HepG2 (cell line): ENCODE data around the gene KIF17. TPM values are rescaled to one million over a fixed set of nuclear protein-coding genes. Genes with fewer than 3 reads are reported as not detected.
A peak's percentile ranks its signal among the peaks of the same experiment; 100 is the strongest.

Source experiments
- ATAC-seq: fragments of 200-7000 bp; cut with Tn5 transposase; 3 replicates; pipeline ENCODE4 v1.9.1; 2020; ENCODE audit warnings: mild to moderate bottlenecking, moderate library complexity
- BruUV-seq: library from RNA; stranded (reverse); fragments of 400-500 nt; replicated peaks from 2 replicates; lab custom pipeline; 2021; lab: Mats Ljungman, UMichigan
- CTCF ChIA-PET: fragments of 300-600 bp; formaldehyde crosslinking; extraction: SDS; loops from one replicate; lab custom pipeline; 2021; ENCODE audit warnings: low total read pairs, inconsistent platforms, low intra/inter-chr PET ratio; lab: Yijun Ruan, JAX
- POLR2A ChIA-PET: fragments of 350-600 bp; sonication (Branson Sonifier 250); formaldehyde crosslinking; loops from one replicate; lab custom pipeline; 2020; ENCODE audit warnings: antibody characterized with exemption, inconsistent platforms; lab: Yijun Ruan, JAX
- DNase-seq: peaks from one replicate; pipeline ENCODE4 v3.0.0-alpha.2; 2015; ENCODE audit warnings: low spot score
- FAIRE-seq: peaks from 3 replicates; lab custom pipeline; 2011; peaks lifted over from hg19 to GRCh38; lab: Jason Lieb, UNC
- H2AFZ ChIP-seq: one replicate; pipeline ENCODE4 v1.6.1; 2011; ENCODE audit warnings: low read length, inconsistent platforms
- H3K27ac ChIP-seq: fragments of 300-600 bp; 3 replicates; pipeline ENCODE4 v1.8.0; 2011; ENCODE audit warnings: mixed run types, mild to moderate bottlenecking, mixed read lengths, low read length, inconsistent platforms; ENCODE audit not compliant: insufficient read depth; ENCODE audit errors: extremely low read length
- H3K27me3 ChIP-seq, 2 experiments: fragments of 200-600 bp in 1 of 2; 2 replicates in 1 of 2; 3 replicates in 1 of 2; pipeline versions ENCODE4 v1.6.0 to v1.8.0; 2011; ENCODE audit warnings: low read length in 2 of 2, mild to moderate bottlenecking in 2 of 2, moderate library complexity in 2 of 2, inconsistent platforms in 1 of 2; ENCODE audit not compliant: insufficient read depth in 2 of 2, control insufficient read depth in 1 of 2
- H3K36me3 ChIP-seq, 2 experiments: fragments of 200-600 bp in 1 of 2; replicated peaks in 1 of 2; 2 replicates in 1 of 2; 3 replicates in 1 of 2; pipeline versions ENCODE4 v1.5.1 to v1.8.0; 2011; ENCODE audit warnings: low read length in 2 of 2, inconsistent platforms in 1 of 2; ENCODE audit not compliant: insufficient read depth in 2 of 2, control insufficient read depth in 1 of 2
- H3K4me1 ChIP-seq: 2 replicates; pipeline ENCODE4 v1.5.1; 2012; ENCODE audit warnings: low read length, inconsistent platforms; ENCODE audit not compliant: insufficient read depth
- H3K4me2 ChIP-seq: 2 replicates; pipeline ENCODE4 v1.6.0; 2011; ENCODE audit warnings: low read depth, low read length, inconsistent platforms
- H3K4me3 ChIP-seq, 3 experiments: fragments of 200-600 bp in 1 of 3; sonication (generic), shearing (Covaris generic) in 1 of 3; replicated peaks in 1 of 3; 2 replicates each; pipeline ENCODE4 v1.5.1; 2011 to 2016; ENCODE audit warnings: low read length in 3 of 3, inconsistent platforms in 2 of 3, low read depth in 2 of 3, mild to moderate bottlenecking in 2 of 3, control low read depth in 1 of 3, mixed read lengths in 1 of 3; ENCODE audit not compliant: insufficient read depth in 1 of 3
- H3K79me2 ChIP-seq: one replicate; pipeline ENCODE4 v1.6.1; 2011; ENCODE audit warnings: low read length, inconsistent platforms; ENCODE audit not compliant: insufficient read depth
- H3K9ac ChIP-seq: 2 replicates; pipeline ENCODE4 v1.6.0; 2011; ENCODE audit warnings: mild to moderate bottlenecking, low read depth, low read length, inconsistent platforms; ENCODE audit not compliant: insufficient read depth
- H3K9me3 ChIP-seq: 2 replicates; pipeline ENCODE4 v1.5.1; 2012; ENCODE audit warnings: mild to moderate bottlenecking, low read length
- H4K20me1 ChIP-seq: 2 replicates; pipeline ENCODE4 v1.6.0; 2011; ENCODE audit warnings: inconsistent platforms, mild to moderate bottlenecking, low read length, moderate library complexity; ENCODE audit not compliant: insufficient read depth
- FOSL2 ChIP-seq: sonication (generic); formaldehyde crosslinking; IDR thresholded peaks from 2 replicates; pipeline ENCODE4 v1.4.0; 2020; ENCODE audit warnings: missing genetic modification reagents
- HNRNPK ChIP-seq: fragments of 200-400 bp; formaldehyde crosslinking; IDR thresholded peaks from 2 replicates; pipeline ENCODE4 v1.6.1; 2018; ENCODE audit warnings: low read length, low read depth, moderate library complexity, mild to moderate bottlenecking; ENCODE audit not compliant: poor library complexity, severe bottlenecking
- MNT ChIP-seq: fragments of 450-650 bp; IDR thresholded peaks from 2 replicates; pipeline ENCODE4 v1.6.1; 2016
- ZBTB33 ChIP-seq: sonication (generic); formaldehyde crosslinking; IDR thresholded peaks from 2 replicates; pipeline ENCODE4 v1.4.0; 2020; ENCODE audit warnings: missing genetic modification reagents
- WGBS: methylation state at CpG from one replicate; pipeline ENCODE4 v1.1.6; 2017; ENCODE audit warnings: low lambda C conversion rate; 5-methylcytosine and 5-hydroxymethylcytosine counted together
- in situ Hi-C: cut with HindIII; loops from 2 replicates; pipeline ENCODE4 v1.10.0; 2017; ENCODE audit warnings: low pct_unique_long_range_greater_than_20kb; ENCODE audit not compliant: extremely low pct_ligation_motif_present
- intact Hi-C: fragments of 100-400 bp; cut with micrococcal nuclease; formaldehyde crosslinking; loops from one replicate; pipeline ENCODE4 v1.10.0; 2022; ENCODE audit not compliant: unreplicated experiment
- polyA plus RNA-seq, 8 experiments: library from polyadenylated mRNA; depleted of rRNA in 3 of 8; stranded (reverse) in 7 of 8; unstranded in 1 of 8; fragments of >200 nt; fragmentation: Illumina TruSeq in 4 of 8; extraction: Trizol in 4 of 8; gene quantifications; 2 replicates each; pipeline versions ENCODE4 v1.2.1 to v1.2.3, GENCODE V29; 2011 to 2016; ENCODE audit warnings: low read depth in 4 of 8, missing spikeins in 1 of 8, mixed read lengths in 1 of 8; ENCODE audit not compliant: insufficient read depth in 1 of 8
- total RNA-seq, 5 experiments: library from RNA; depleted of rRNA; stranded (reverse); fragments of >200 nt; fragmentation: Illumina TruSeq; extraction: Trizol; gene quantifications; 2 replicates each; pipeline ENCODE4 v1.2.3, GENCODE V29; 2016; ENCODE audit warnings: low read depth in 1 of 5

The KIF17 gene
- total and polyA plus RNA-seq, 2 of the 13 experiments (the other 11 are each of a cell fraction or from before 2014, with no cell fraction given): 0.24 to 0.44 TPM

- no peak for FAIRE-seq
- DNase-seq: peak; percentile 34
- POLR2A ChIA-PET: interaction anchor here (1.4 to 2.0 kb wide), 2 partner anchors 34 to 37 kb away, joined by 3 to 12 read pairs; partner anchors contain the start of genes DDOST and SH2D5
Observed at GRCh38 chr1:20698195-20698910, 19.5 kb downstream of the KIF17 start.

More at GRCh38 chr1:20698195-20698910, 19.5 kb downstream of the KIF17 start:
- ATAC-seq: no peak
- Histone ChIP-seq H3K9me3 (no peaks in the 10 kb centered on the region), H3K9ac (no peak overlapping the region), H3K27me3 (peaks cover 6 to 31% of the 10 kb centered on the region in 2 experiments; a peak in 4 of 5 replicates), H3K4me1 (peaks cover 43% of the 10 kb centered on the region), H3K27ac (no peak overlapping the region), H4K20me1 (no peaks in the 10 kb centered on the region), H2AFZ (no peak overlapping the region), H3K36me3 (no peaks in the 10 kb centered on the region), H3K4me2 (0 out of 2 replicates have a peak overlapping the region, but pooled peaks have one; percentile 81), H3K4me3 (no peak overlapping the region), H3K79me2 (no peaks in the 10 kb centered on the region)
- CTCF ChIA-PET: no interaction called here
- intact Hi-C loops (no loop called here), in situ Hi-C loops (no loop called here)
- TF ChIP-seq HNRNPK (no peak), FOSL2 (0 out of 2 replicates have a peak, but pooled peaks have one; percentile 20), MNT (peak; percentile 77), ZBTB33 (CRISPR knock-in tag) (peak; percentile 44; the same call in 1 of the 2 replicates)
- 41% methylated on average over 18 of the region's 18 CpGs for WGBS
- no TSS peak for BruUV-seq
